H9 (cell line): ENCODE data around the gene FLT3LG. TPM values are rescaled to one million over a fixed set of nuclear protein-coding genes. Genes with fewer than 3 reads are reported as not detected.
A peak's percentile ranks its signal among the peaks of the same experiment; 100 is the strongest.

Experiments used
- DNase-seq: peaks from one replicate; pipeline ENCODE4 v3.0.0-alpha.2; 2017
- H2AFZ ChIP-seq: one replicate; pipeline ENCODE4 v1.6.1; 2013; ENCODE audit warnings: mild to moderate bottlenecking, low read length, control low read depth, moderate library complexity
- H2AK5ac ChIP-seq: 2 replicates; pipeline ENCODE4 v1.6.1; 2013; ENCODE audit warnings: low read length, control low read depth, mixed read lengths; ENCODE audit not compliant: insufficient read length
- H2BK120ac ChIP-seq: one replicate; pipeline ENCODE4 v1.6.1; 2013; ENCODE audit warnings: low read depth, mild to moderate bottlenecking, low read length, control low read depth, inconsistent platforms; ENCODE audit not compliant: poor library complexity, severe bottlenecking
- H2BK12ac ChIP-seq: 2 replicates; pipeline ENCODE4 v1.6.1; 2013; ENCODE audit warnings: low read length, control low read depth, mixed read lengths, low read depth; ENCODE audit not compliant: insufficient read length
- H2BK15ac ChIP-seq: 2 replicates; pipeline ENCODE4 v1.6.1; 2013; ENCODE audit warnings: low read depth, low read length, control low read depth
- H2BK20ac ChIP-seq: one replicate; pipeline ENCODE4 v1.6.1; 2013; ENCODE audit warnings: low read depth, mild to moderate bottlenecking, low read length, control low read depth, inconsistent platforms; ENCODE audit not compliant: poor library complexity, severe bottlenecking
- H2BK5ac ChIP-seq: 2 replicates; pipeline ENCODE4 v1.6.1; 2013; ENCODE audit warnings: low read length, control low read depth, mixed read lengths; ENCODE audit not compliant: insufficient read length
- H3K14ac ChIP-seq: 2 replicates; pipeline ENCODE4 v1.6.1; 2013; ENCODE audit warnings: low read length, control low read depth; ENCODE audit not compliant: insufficient read depth
- H3K18ac ChIP-seq: 2 replicates; pipeline ENCODE4 v1.6.1; 2013; ENCODE audit warnings: low read depth, mild to moderate bottlenecking, mixed read lengths, low read length, control low read depth; ENCODE audit not compliant: insufficient read length
- H3K23ac ChIP-seq: 2 replicates; pipeline ENCODE4 v1.6.1; 2013; ENCODE audit warnings: low read length, control low read depth, mixed read lengths, low read depth; ENCODE audit not compliant: insufficient read length
- H3K23me2 ChIP-seq: 2 replicates; pipeline ENCODE4 v1.6.1; 2013; ENCODE audit warnings: low read depth, mild to moderate bottlenecking, mixed read lengths, low read length, control low read depth; ENCODE audit not compliant: insufficient read length, poor library complexity, severe bottlenecking
- H3K27ac ChIP-seq: 2 replicates; pipeline ENCODE4 v1.5.1; 2013; ENCODE audit warnings: low read length, control low read depth, mixed read lengths, low read depth; ENCODE audit not compliant: insufficient read length
- H3K27me3 ChIP-seq: 2 replicates; pipeline ENCODE4 v1.6.1; 2013; ENCODE audit warnings: low read length, control low read depth, inconsistent platforms; ENCODE audit not compliant: insufficient read depth
- H3K4ac ChIP-seq: 2 replicates; pipeline ENCODE4 v1.6.1; 2013; ENCODE audit warnings: low read depth, mild to moderate bottlenecking, control low read depth, inconsistent platforms, low read length, moderate library complexity
- H3K4me1 ChIP-seq: 2 replicates; pipeline ENCODE4 v1.6.1; 2013; ENCODE audit warnings: low read length, control low read depth, inconsistent platforms; ENCODE audit not compliant: insufficient read depth
- H3K4me2 ChIP-seq: 2 replicates; pipeline ENCODE4 v1.6.1; 2013; ENCODE audit warnings: low read length, control low read depth, mixed read lengths; ENCODE audit not compliant: insufficient read length, insufficient read depth
- H3K56ac ChIP-seq: 2 replicates; pipeline ENCODE4 v1.6.1; 2013; ENCODE audit warnings: low read depth, mild to moderate bottlenecking, mixed read lengths, low read length, control low read depth; ENCODE audit not compliant: insufficient read length
- H3K79me1 ChIP-seq: 2 replicates; pipeline ENCODE4 v1.6.1; 2013; ENCODE audit warnings: low read depth, mild to moderate bottlenecking, moderate library complexity, low read length, control low read depth, inconsistent platforms; ENCODE audit not compliant: insufficient read depth, poor library complexity, severe bottlenecking
- H3K79me2 ChIP-seq: 2 replicates; pipeline ENCODE4 v1.6.1; 2013; ENCODE audit warnings: low read length, control low read depth, inconsistent platforms; ENCODE audit not compliant: insufficient read depth
- H3K9ac ChIP-seq: 2 replicates; pipeline ENCODE4 v1.6.1; 2013; ENCODE audit warnings: low read length, control low read depth, mixed read lengths; ENCODE audit not compliant: insufficient read length; ENCODE audit errors: extremely low read depth
- H3K9me3 ChIP-seq: one replicate; pipeline ENCODE4 v1.6.1; 2013; ENCODE audit warnings: low read depth, low read length, inconsistent platforms; ENCODE audit not compliant: control insufficient read depth
- H3T11ph ChIP-seq: one replicate; pipeline ENCODE4 v1.6.1; 2013; ENCODE audit warnings: mild to moderate bottlenecking, low read length, control low read depth, inconsistent platforms
- H4K20me1 ChIP-seq: one replicate; pipeline ENCODE4 v1.6.1; 2013; ENCODE audit not compliant: control insufficient read depth, insufficient read length, insufficient read depth
- H4K5ac ChIP-seq: 2 replicates; pipeline ENCODE4 v1.6.1; 2013; ENCODE audit warnings: low read depth, mild to moderate bottlenecking, mixed read lengths, low read length, control low read depth; ENCODE audit not compliant: insufficient read length
- H4K8ac ChIP-seq: replicated peaks from 2 replicates; pipeline ENCODE4 v1.6.1; 2013; ENCODE audit warnings: low read length, control low read depth, mixed read lengths, low read depth; ENCODE audit not compliant: insufficient read length
- H4K91ac ChIP-seq: 2 replicates; pipeline ENCODE4 v1.6.1; 2013; ENCODE audit warnings: low read depth, mild to moderate bottlenecking, moderate library complexity, mixed read lengths, low read length, control low read depth; ENCODE audit not compliant: insufficient read length
- H3K27ac Mint-ChIP-seq, 3 experiments: 2 replicates in 2 of 3; 3 replicates in 1 of 3; pipeline ENCODE4 v1.8.0; 2020 to 2021; ENCODE audit warnings: mixed read lengths in 3 of 3, mild to moderate bottlenecking in 1 of 3, moderate library complexity in 1 of 3
- H3K27me3 Mint-ChIP-seq: 2 replicates; pipeline ENCODE4 v1.8.0; 2021; ENCODE audit warnings: low read depth, mild to moderate bottlenecking, moderate library complexity, mixed read lengths
- H3K36me3 Mint-ChIP-seq, 3 experiments: 2 replicates in 2 of 3; 3 replicates in 1 of 3; pipeline ENCODE4 v1.8.0; 2020 to 2021; ENCODE audit warnings: low read depth in 3 of 3, mixed read lengths in 3 of 3; ENCODE audit not compliant: insufficient read depth in 1 of 3
- H3K4me1 Mint-ChIP-seq, 2 experiments: 2 replicates each; pipeline ENCODE4 v1.8.0; 2020; ENCODE audit warnings: mixed read lengths in 2 of 2
- H3K4me3 Mint-ChIP-seq, 2 experiments: 2 replicates in 1 of 2; 3 replicates in 1 of 2; pipeline ENCODE4 v1.8.0; 2020 to 2021; ENCODE audit warnings: mild to moderate bottlenecking in 2 of 2, mixed read lengths in 2 of 2, moderate library complexity in 1 of 2
- H3K9me3 Mint-ChIP-seq, 2 experiments: 2 replicates in 1 of 2; 3 replicates in 1 of 2; pipeline ENCODE4 v1.8.0; 2020; ENCODE audit warnings: mild to moderate bottlenecking in 2 of 2, mixed read lengths in 2 of 2, moderate library complexity in 1 of 2
- WGBS: extraction: QIAGEN DNeasy Blood & Tissue Kit; methylation state at CpG from one replicate; pipeline ENCODE4 v1.1.7; 2013; ENCODE audit warnings: missing lambda C conversion rate, low lambda C conversion rate, mixed read lengths; ENCODE audit not compliant: insufficient read length; ENCODE audit errors: extremely low coverage; 5-methylcytosine and 5-hydroxymethylcytosine counted together
- total RNA-seq: library from RNA; stranded (reverse); gene quantifications from 2 replicates; pipeline ENCODE4 v1.2.1, GENCODE V29; 2021
- TF ChIP-seq, protein P1 (sequence below): fragments of 200-600 bp; sonication (generic); conservative IDR thresholded peaks from 3 replicates; pipeline ENCODE4 v1.8.0; 2021; ENCODE audit warnings: antibody characterized with exemption, mild to moderate bottlenecking

FLT3LG gene
- total RNA-seq, 1 experiment from 2014 or later: 2.1 TPM

GRCh38 chr19:49486232-49486631 lies 12.2 kb downstream of the FLT3LG start:
- TF ChIP-seq, protein P1, sequence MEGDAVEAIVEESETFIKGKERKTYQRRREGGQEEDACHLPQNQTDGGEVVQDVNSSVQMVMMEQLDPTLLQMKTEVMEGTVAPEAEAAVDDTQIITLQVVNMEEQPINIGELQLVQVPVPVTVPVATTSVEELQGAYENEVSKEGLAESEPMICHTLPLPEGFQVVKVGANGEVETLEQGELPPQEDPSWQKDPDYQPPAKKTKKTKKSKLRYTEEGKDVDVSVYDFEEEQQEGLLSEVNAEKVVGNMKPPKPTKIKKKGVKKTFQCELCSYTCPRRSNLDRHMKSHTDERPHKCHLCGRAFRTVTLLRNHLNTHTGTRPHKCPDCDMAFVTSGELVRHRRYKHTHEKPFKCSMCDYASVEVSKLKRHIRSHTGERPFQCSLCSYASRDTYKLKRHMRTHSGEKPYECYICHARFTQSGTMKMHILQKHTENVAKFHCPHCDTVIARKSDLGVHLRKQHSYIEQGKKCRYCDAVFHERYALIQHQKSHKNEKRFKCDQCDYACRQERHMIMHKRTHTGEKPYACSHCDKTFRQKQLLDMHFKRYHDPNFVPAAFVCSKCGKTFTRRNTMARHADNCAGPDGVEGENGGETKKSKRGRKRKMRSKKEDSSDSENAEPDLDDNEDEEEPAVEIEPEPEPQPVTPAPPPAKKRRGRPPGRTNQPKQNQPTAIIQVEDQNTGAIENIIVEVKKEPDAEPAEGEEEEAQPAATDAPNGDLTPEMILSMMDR: no peak
- no peaks in the 10 kb centered on the region for H3K79me1 ChIP-seq
- H2BK5ac ChIP-seq: no peak overlapping the region
- H2AFZ ChIP-seq: no peak overlapping the region
- no peak overlapping the region for H3T11ph ChIP-seq
- no peak overlapping the region for H4K91ac ChIP-seq
- Mint-ChIP-seq H3K27ac (peak overlapping the region; percentile 51 to 61 (median 59); a peak in 4 of 7 replicates), H3K27me3 (peaks cover 11% of the 10 kb centered on the region; the same call in 1 of the 2 replicates), H3K36me3 (peaks cover 38% of the 10 kb centered on the region in 3 experiments), H3K4me1 (peaks cover 13 to 20% of the 10 kb centered on the region in 2 experiments), H3K9me3 (peaks cover 12 to 14% of the 10 kb centered on the region in 2 experiments; a peak in 4 of 5 replicates), H3K4me3 (no peak overlapping the region)
- H3K79me2 ChIP-seq: peaks cover 18% of the 10 kb centered on the region
- no peak overlapping the region for H2BK15ac ChIP-seq
- H4K5ac ChIP-seq: no peak overlapping the region
- H2BK12ac ChIP-seq: no peak overlapping the region
- no CpG with 5 or more reads among the region's 7 CpGs for WGBS
- H3K23me2 ChIP-seq: peaks cover 13% of the 10 kb centered on the region
- peak; percentile 21 for DNase-seq
- H3K4me2 ChIP-seq: no peak overlapping the region
- no peak overlapping the region for H3K14ac ChIP-seq
- no peaks in the 10 kb centered on the region for H3K27me3 ChIP-seq
- no peak overlapping the region for H3K56ac ChIP-seq
- H3K27ac ChIP-seq: no peak overlapping the region
- H2AK5ac ChIP-seq: no peak overlapping the region
- no peak overlapping the region for H2BK20ac ChIP-seq
- no peak overlapping the region for H3K9ac ChIP-seq
- no peak overlapping the region for H2BK120ac ChIP-seq
- no peak overlapping the region for H3K4ac ChIP-seq
- no peaks in the 10 kb centered on the region for H3K9me3 ChIP-seq
- H3K23ac ChIP-seq: no peak overlapping the region
- H3K4me1 ChIP-seq: no peaks in the 10 kb centered on the region
- H4K8ac ChIP-seq: no peak overlapping the region
- no peaks in the 10 kb centered on the region for H4K20me1 ChIP-seq
- H3K18ac ChIP-seq: no peak overlapping the region
